Activated naive CD8-positive, alpha-beta T cell treated with anti-CD3 and anti-CD28 coated beads for 36 hours (primary cell): ENCODE results near the gene EFHD2. TPM values are rescaled to one million over a fixed set of nuclear protein-coding genes. Genes with fewer than 3 reads are reported as not detected.
A peak's percentile ranks its signal among the peaks of the same experiment; 100 is the strongest.
"Not testable (repeated sequence)": the region's sequence is repeated elsewhere in the genome, so short reads cannot be mapped to it uniquely, and the experiment has no call there.

Source experiments
- DNase-seq: peaks from one replicate; pipeline ENCODE4 v3.0.0; 2021
- H3K27ac Mint-ChIP-seq: one replicate; pipeline ENCODE4 v1.8.0; 2022; ENCODE audit warnings: mild to moderate bottlenecking, moderate library complexity, mixed read lengths
- H3K27me3 Mint-ChIP-seq: one replicate; pipeline ENCODE4 v1.8.0; 2022; ENCODE audit warnings: mild to moderate bottlenecking, mixed read lengths
- H3K36me3 Mint-ChIP-seq: one replicate; pipeline ENCODE4 v1.8.0; 2021; ENCODE audit warnings: mild to moderate bottlenecking, mixed read lengths
- H3K4me1 Mint-ChIP-seq: one replicate; pipeline ENCODE4 v1.8.0; 2021; ENCODE audit warnings: mixed read lengths
- H3K4me3 Mint-ChIP-seq: one replicate; pipeline ENCODE4 v1.8.0; 2022; ENCODE audit warnings: mild to moderate bottlenecking, moderate library complexity, mixed read lengths
- H3K9me3 Mint-ChIP-seq: one replicate; pipeline ENCODE4 v1.8.0; 2022; ENCODE audit warnings: mixed read lengths
- total RNA-seq, 2 experiments: library from RNA; stranded (reverse); gene quantifications; one replicate each; pipeline ENCODE4 v1.2.3, GENCODE V29; 2021

Gene EFHD2
- total RNA-seq, 2 experiments from 2014 or later: 45.6 to 46.2 TPM

- not testable (repeated sequence) for H3K4me1 Mint-ChIP-seq, H3K27ac Mint-ChIP-seq, H3K4me3 Mint-ChIP-seq, H3K27me3 Mint-ChIP-seq, H3K36me3 Mint-ChIP-seq, DNase-seq, H3K9me3 Mint-ChIP-seq
Measured at GRCh38 chr1:15428252-15428651, 18.6 kb downstream of the EFHD2 start.

GRCh38 chr1:15428815-15429435 lies 19.2 kb downstream of the EFHD2 start:
- Mint-ChIP-seq H3K27me3 (no peaks in the 10 kb centered on the region), H3K4me1 (peaks cover 8% of the 10 kb centered on the region), H3K9me3 (no peaks in the 10 kb centered on the region), H3K36me3 (no peaks in the 10 kb centered on the region), H3K27ac (no peak overlapping the region), H3K4me3 (no peak overlapping the region)
- no peak for DNase-seq

- Mint-ChIP-seq H3K27ac (no peak overlapping the region), H3K4me1 (peaks cover 6% of the 10 kb centered on the region), H3K4me3 (no peak overlapping the region), H3K36me3 (no peaks in the 10 kb centered on the region), H3K27me3 (no peaks in the 10 kb centered on the region), H3K9me3 (no peaks in the 10 kb centered on the region)
- no peak for DNase-seq
Measured at GRCh38 chr1:15429701-15430149, 20.0 kb downstream of the EFHD2 start.

- peak; percentile 62 for DNase-seq
- no peak overlapping the region for H3K27ac Mint-ChIP-seq
- no peaks in the 10 kb centered on the region for H3K27me3 Mint-ChIP-seq
- H3K36me3 Mint-ChIP-seq: no peaks in the 10 kb centered on the region
- no peaks in the 10 kb centered on the region for H3K9me3 Mint-ChIP-seq
- peaks cover 6% of the 10 kb centered on the region for H3K4me1 Mint-ChIP-seq
- H3K4me3 Mint-ChIP-seq: no peak overlapping the region
Measured at GRCh38 chr1:15430787-15431570, 21.3 kb downstream of the EFHD2 start.

- H3K9me3 Mint-ChIP-seq: no peaks in the 10 kb centered on the region
- H3K4me1 Mint-ChIP-seq: peaks cover 2% of the 10 kb centered on the region
- no peak for DNase-seq
- no peak overlapping the region for H3K4me3 Mint-ChIP-seq
- no peaks in the 10 kb centered on the region for H3K27me3 Mint-ChIP-seq
- H3K36me3 Mint-ChIP-seq: no peaks in the 10 kb centered on the region
- no peak overlapping the region for H3K27ac Mint-ChIP-seq
Measured at GRCh38 chr1:15431571-15431948, 21.9 kb downstream of the EFHD2 start.

GRCh38 chr1:15432324-15432723 lies 22.6 kb downstream of the EFHD2 start:
- Mint-ChIP-seq H3K27ac (no peak overlapping the region), H3K9me3 (no peaks in the 10 kb centered on the region), H3K4me1 (no peaks in the 10 kb centered on the region)

GRCh38 chr1:15433471-15433870 lies 23.8 kb downstream of the EFHD2 start:
- Mint-ChIP-seq H3K4me3 (no peak overlapping the region), H3K27ac (no peak overlapping the region), H3K36me3 (no peaks in the 10 kb centered on the region), H3K9me3 (no peaks in the 10 kb centered on the region), H3K27me3 (no peaks in the 10 kb centered on the region), H3K4me1 (no peaks in the 10 kb centered on the region)
- DNase-seq: no peak

More at GRCh38 chr1:15432324-15432723, 22.6 kb downstream of the EFHD2 start:
- Mint-ChIP-seq H3K4me3 (no peak overlapping the region), H3K27me3 (no peaks in the 10 kb centered on the region), H3K36me3 (no peaks in the 10 kb centered on the region)
- no peak for DNase-seq

- not testable (repeated sequence) for H3K4me3 Mint-ChIP-seq, DNase-seq, H3K27me3 Mint-ChIP-seq, H3K27ac Mint-ChIP-seq, H3K9me3 Mint-ChIP-seq, H3K36me3 Mint-ChIP-seq, H3K4me1 Mint-ChIP-seq
Measured at GRCh38 chr1:15434739-15435138, 25.1 kb downstream of the EFHD2 start.

GRCh38 chr1:15435239-15436077 lies 25.8 kb downstream of the EFHD2 start:
- no peaks in the 10 kb centered on the region for H3K4me1 Mint-ChIP-seq
- H3K4me3 Mint-ChIP-seq: no peak overlapping the region
- H3K9me3 Mint-ChIP-seq: no peaks in the 10 kb centered on the region
- H3K27me3 Mint-ChIP-seq: no peaks in the 10 kb centered on the region
- H3K27ac Mint-ChIP-seq: no peak overlapping the region
- H3K36me3 Mint-ChIP-seq: no peaks in the 10 kb centered on the region
- DNase-seq: no peak

- no peak for DNase-seq
- Mint-ChIP-seq H3K4me3 (no peak overlapping the region), H3K27me3 (no peaks in the 10 kb centered on the region), H3K4me1 (no peaks in the 10 kb centered on the region), H3K9me3 (no peaks in the 10 kb centered on the region), H3K27ac (no peak overlapping the region), H3K36me3 (no peaks in the 10 kb centered on the region)
Measured at GRCh38 chr1:15436881-15437442, 27.3 kb downstream of the EFHD2 start.

- Mint-ChIP-seq H3K27me3 (no peaks in the 10 kb centered on the region), H3K27ac (no peak overlapping the region), H3K4me1 (no peaks in the 10 kb centered on the region)
Measured at GRCh38 chr1:15439325-15439724, 29.6 kb downstream of the EFHD2 start.

GRCh38 chr1:15440357-15440756 lies 30.7 kb downstream of the EFHD2 start:
- no peak overlapping the region for H3K4me3 Mint-ChIP-seq
- H3K36me3 Mint-ChIP-seq: no peaks in the 10 kb centered on the region
- H3K9me3 Mint-ChIP-seq: no peaks in the 10 kb centered on the region

More at GRCh38 chr1:15439325-15439724, 29.6 kb downstream of the EFHD2 start:
- Mint-ChIP-seq H3K4me3 (no peak overlapping the region), H3K36me3 (no peaks in the 10 kb centered on the region), H3K9me3 (no peaks in the 10 kb centered on the region)
- no peak for DNase-seq

GRCh38 chr1:15441247-15441646 lies 31.6 kb downstream of the EFHD2 start:
- H3K36me3 Mint-ChIP-seq: no peaks in the 10 kb centered on the region
- H3K27ac Mint-ChIP-seq: no peak overlapping the region
- no peaks in the 10 kb centered on the region for H3K9me3 Mint-ChIP-seq
- no peak for DNase-seq
- no peaks in the 10 kb centered on the region for H3K4me1 Mint-ChIP-seq
- no peak overlapping the region for H3K4me3 Mint-ChIP-seq
- peaks cover 4% of the 10 kb centered on the region for H3K27me3 Mint-ChIP-seq

More at GRCh38 chr1:15440357-15440756, 30.7 kb downstream of the EFHD2 start:
- DNase-seq: no peak
- Mint-ChIP-seq H3K4me1 (no peaks in the 10 kb centered on the region), H3K27me3 (peaks cover 4% of the 10 kb centered on the region), H3K27ac (no peak overlapping the region)

GRCh38 chr1:15442119-15442518 lies 32.4 kb downstream of the EFHD2 start:
- Mint-ChIP-seq H3K36me3 (no peaks in the 10 kb centered on the region), H3K27ac (no peak overlapping the region), H3K9me3 (no peaks in the 10 kb centered on the region), H3K4me3 (no peak overlapping the region), H3K27me3 (peaks cover 4% of the 10 kb centered on the region), H3K4me1 (no peaks in the 10 kb centered on the region)
- no peak for DNase-seq

GRCh38 chr1:15442759-15443158 lies 33.1 kb downstream of the EFHD2 start:
- H3K9me3 Mint-ChIP-seq: no peaks in the 10 kb centered on the region
- H3K27me3 Mint-ChIP-seq: peaks cover 7% of the 10 kb centered on the region
- H3K27ac Mint-ChIP-seq: no peak overlapping the region
- H3K4me3 Mint-ChIP-seq: no peak overlapping the region
- no peaks in the 10 kb centered on the region for H3K36me3 Mint-ChIP-seq
- no peak for DNase-seq
- H3K4me1 Mint-ChIP-seq: no peaks in the 10 kb centered on the region
